HEK293 (cell line): ENCODE data around the gene PPA1.

Source experiments
- CTCF ChIA-PET: fragments of 350-600 bp; formaldehyde crosslinking; extraction: SDS; loops from one replicate; lab custom pipeline; 2021; ENCODE audit warnings: antibody characterized with exemption; lab: Yijun Ruan, JAX
- POLR2A ChIA-PET: fragments of 300-600 bp; formaldehyde crosslinking; extraction: SDS; loops from one replicate; lab custom pipeline; 2020; ENCODE audit warnings: antibody characterized with exemption, inconsistent platforms; lab: Yijun Ruan, JAX
- H3K27ac ChIP-seq: fragments of 200-500 bp; sonication (Bioruptor generic); 2 replicates; pipeline ENCODE4 v1.5.1; 2014; ENCODE audit warnings: low read depth, low read length, control low read depth, inconsistent platforms; ENCODE audit errors: extremely low read depth
- H3K36me3 ChIP-seq, 2 experiments: fragments of 200-500 bp in 1 of 2; sonication (Bioruptor generic) in 1 of 2; 1 replicate in 1 of 2; 2 replicates in 1 of 2; pipeline ENCODE4 v1.5.1; 2014 to 2017; ENCODE audit warnings: inconsistent platforms in 2 of 2, low read length in 2 of 2; ENCODE audit not compliant: control insufficient read depth in 2 of 2, insufficient read depth in 1 of 2
- H3K4me1 ChIP-seq: fragments of 200-500 bp; sonication (Bioruptor generic); 2 replicates; pipeline ENCODE4 v1.5.1; 2014; ENCODE audit warnings: mild to moderate bottlenecking, low read length, inconsistent platforms; ENCODE audit not compliant: control insufficient read depth, insufficient read depth
- H3K4me3 ChIP-seq: 2 replicates; pipeline ENCODE4 v1.5.1; 2011; ENCODE audit warnings: low read depth, mild to moderate bottlenecking, control low read depth, low read length, moderate library complexity
- H3K9me3 ChIP-seq: fragments of 200-500 bp; sonication (Bioruptor generic); 2 replicates; pipeline ENCODE4 v1.5.1; 2014; ENCODE audit warnings: low read depth, low read length, inconsistent platforms; ENCODE audit not compliant: control insufficient read depth, insufficient read depth
- GFI1B ChIP-seq: fragments of 450-650 bp; formaldehyde crosslinking; IDR thresholded peaks from 2 replicates; pipeline ENCODE4 v1.5.1; 2016; ENCODE audit warnings: missing biosample characterization, missing genetic modification characterization
- HOXA7 ChIP-seq: sonication (generic); formaldehyde crosslinking; IDR thresholded peaks from 2 replicates; pipeline ENCODE4 v1.8.1; 2022; ENCODE audit warnings: missing genetic modification reagents, borderline replicate concordance
- KLF1 ChIP-seq: fragments of 450-650 bp; formaldehyde crosslinking; IDR thresholded peaks from 2 replicates; pipeline ENCODE4 v1.5.1; 2016; ENCODE audit warnings: missing biosample characterization, missing genetic modification characterization
- ZNF214 ChIP-seq: fragments of 450-650 bp; formaldehyde crosslinking; IDR thresholded peaks from 2 replicates; pipeline ENCODE4 v1.5.1; 2017; ENCODE audit warnings: missing biosample characterization, mild to moderate bottlenecking, missing genetic modification characterization, borderline replicate concordance
- ZNF341 ChIP-seq: fragments of 450-650 bp; formaldehyde crosslinking; IDR thresholded peaks from 2 replicates; pipeline ENCODE4; 2016; ENCODE audit warnings: low read depth, missing biosample characterization, missing genetic modification characterization
- ZNF391 ChIP-seq: fragments of 450-650 bp; formaldehyde crosslinking; IDR thresholded peaks from 2 replicates; pipeline ENCODE4 v1.5.1; 2016; ENCODE audit warnings: low read depth, missing biosample characterization, missing genetic modification characterization, borderline replicate concordance
- TF ChIP-seq, protein P1 (sequence below): fragments of 450-650 bp; formaldehyde crosslinking; IDR thresholded peaks from 2 replicates; pipeline ENCODE4 v1.5.1; 2016; ENCODE audit warnings: missing biosample characterization, missing genetic modification characterization
- TF ChIP-seq, protein P2 (sequence below): fragments of 450-650 bp; formaldehyde crosslinking; IDR thresholded peaks from 2 replicates; pipeline ENCODE4 v1.5.1; 2016; ENCODE audit warnings: missing biosample characterization, missing genetic modification characterization
- TF ChIP-seq, protein P3 (sequence below): fragments of 450-650 bp; formaldehyde crosslinking; conservative IDR thresholded peaks from 2 replicates; pipeline ENCODE4 v1.5.1; 2016; ENCODE audit warnings: low read depth, missing biosample characterization, missing genetic modification characterization
- TF ChIP-seq, protein P4 (sequence below): fragments of 450-650 bp; formaldehyde crosslinking; conservative IDR thresholded peaks from 2 replicates; pipeline ENCODE4 v1.5.1; 2016; ENCODE audit warnings: low read depth, missing biosample characterization, missing genetic modification characterization
- TF ChIP-seq, protein P5 (sequence below): fragments of 450-650 bp; IDR thresholded peaks from 2 replicates; pipeline ENCODE4 v1.5.1; 2018; ENCODE audit warnings: missing biosample characterization, missing genetic modification characterization
- TF ChIP-seq, protein P6 (sequence below): fragments of 450-650 bp; formaldehyde crosslinking; IDR thresholded peaks from 2 replicates; pipeline ENCODE4 v1.5.1; 2017; ENCODE audit warnings: missing biosample characterization, mild to moderate bottlenecking, missing genetic modification characterization, moderate library complexity

Gene PPA1

DNA sequence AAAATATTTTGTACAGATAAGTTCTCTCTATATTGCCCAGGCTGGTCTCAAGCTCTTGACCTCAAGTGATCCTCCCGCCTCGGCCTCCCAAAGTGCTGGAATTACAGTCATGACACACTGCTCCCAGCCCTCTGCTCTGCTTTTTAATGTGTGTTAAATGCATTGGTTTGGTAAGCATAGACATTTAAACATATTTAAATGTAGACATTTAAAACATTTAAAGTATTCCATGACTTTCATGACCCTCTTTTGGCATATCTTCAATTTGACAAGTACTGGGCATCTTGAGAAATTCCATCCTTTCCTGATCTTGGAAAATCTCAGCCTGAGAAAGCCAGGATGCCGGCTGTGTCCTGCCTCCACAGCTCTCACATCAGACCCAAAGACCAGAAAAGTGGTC is 57.7 kb downstream of the PPA1 start:
- H3K36me3 ChIP-seq, result no peaks in the 10 kb centered on the region
- no peaks in the 10 kb centered on the region for H3K9me3 ChIP-seq
- no peak overlapping the region for H3K27ac ChIP-seq
- CTCF ChIA-PET, result interaction anchor here (1.0 kb wide), 2 partner anchors 25 to 28 kb away, joined by 3 to 4 read pairs; no protein-coding TSS in a partner anchor
- H3K4me3 ChIP-seq, result no peak overlapping the region
- TF ChIP-seq, protein P1, sequence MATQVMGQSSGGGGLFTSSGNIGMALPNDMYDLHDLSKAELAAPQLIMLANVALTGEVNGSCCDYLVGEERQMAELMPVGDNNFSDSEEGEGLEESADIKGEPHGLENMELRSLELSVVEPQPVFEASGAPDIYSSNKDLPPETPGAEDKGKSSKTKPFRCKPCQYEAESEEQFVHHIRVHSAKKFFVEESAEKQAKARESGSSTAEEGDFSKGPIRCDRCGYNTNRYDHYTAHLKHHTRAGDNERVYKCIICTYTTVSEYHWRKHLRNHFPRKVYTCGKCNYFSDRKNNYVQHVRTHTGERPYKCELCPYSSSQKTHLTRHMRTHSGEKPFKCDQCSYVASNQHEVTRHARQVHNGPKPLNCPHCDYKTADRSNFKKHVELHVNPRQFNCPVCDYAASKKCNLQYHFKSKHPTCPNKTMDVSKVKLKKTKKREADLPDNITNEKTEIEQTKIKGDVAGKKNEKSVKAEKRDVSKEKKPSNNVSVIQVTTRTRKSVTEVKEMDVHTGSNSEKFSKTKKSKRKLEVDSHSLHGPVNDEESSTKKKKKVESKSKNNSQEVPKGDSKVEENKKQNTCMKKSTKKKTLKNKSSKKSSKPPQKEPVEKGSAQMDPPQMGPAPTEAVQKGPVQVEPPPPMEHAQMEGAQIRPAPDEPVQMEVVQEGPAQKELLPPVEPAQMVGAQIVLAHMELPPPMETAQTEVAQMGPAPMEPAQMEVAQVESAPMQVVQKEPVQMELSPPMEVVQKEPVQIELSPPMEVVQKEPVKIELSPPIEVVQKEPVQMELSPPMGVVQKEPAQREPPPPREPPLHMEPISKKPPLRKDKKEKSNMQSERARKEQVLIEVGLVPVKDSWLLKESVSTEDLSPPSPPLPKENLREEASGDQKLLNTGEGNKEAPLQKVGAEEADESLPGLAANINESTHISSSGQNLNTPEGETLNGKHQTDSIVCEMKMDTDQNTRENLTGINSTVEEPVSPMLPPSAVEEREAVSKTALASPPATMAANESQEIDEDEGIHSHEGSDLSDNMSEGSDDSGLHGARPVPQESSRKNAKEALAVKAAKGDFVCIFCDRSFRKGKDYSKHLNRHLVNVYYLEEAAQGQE (tag by site-specific recombination), result no peak
- TF ChIP-seq GFI1B (tag by site-specific recombination), result no peak
- no peak for TF ChIP-seq ZNF214 (tag by site-specific recombination)
- TF ChIP-seq ZNF391 (tag by site-specific recombination), result no peak
- TF ChIP-seq ZNF341 (tag by site-specific recombination), result no peak
- TF ChIP-seq, protein P2, sequence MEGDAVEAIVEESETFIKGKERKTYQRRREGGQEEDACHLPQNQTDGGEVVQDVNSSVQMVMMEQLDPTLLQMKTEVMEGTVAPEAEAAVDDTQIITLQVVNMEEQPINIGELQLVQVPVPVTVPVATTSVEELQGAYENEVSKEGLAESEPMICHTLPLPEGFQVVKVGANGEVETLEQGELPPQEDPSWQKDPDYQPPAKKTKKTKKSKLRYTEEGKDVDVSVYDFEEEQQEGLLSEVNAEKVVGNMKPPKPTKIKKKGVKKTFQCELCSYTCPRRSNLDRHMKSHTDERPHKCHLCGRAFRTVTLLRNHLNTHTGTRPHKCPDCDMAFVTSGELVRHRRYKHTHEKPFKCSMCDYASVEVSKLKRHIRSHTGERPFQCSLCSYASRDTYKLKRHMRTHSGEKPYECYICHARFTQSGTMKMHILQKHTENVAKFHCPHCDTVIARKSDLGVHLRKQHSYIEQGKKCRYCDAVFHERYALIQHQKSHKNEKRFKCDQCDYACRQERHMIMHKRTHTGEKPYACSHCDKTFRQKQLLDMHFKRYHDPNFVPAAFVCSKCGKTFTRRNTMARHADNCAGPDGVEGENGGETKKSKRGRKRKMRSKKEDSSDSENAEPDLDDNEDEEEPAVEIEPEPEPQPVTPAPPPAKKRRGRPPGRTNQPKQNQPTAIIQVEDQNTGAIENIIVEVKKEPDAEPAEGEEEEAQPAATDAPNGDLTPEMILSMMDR (tag by site-specific recombination), result no peak
- TF ChIP-seq, protein P3, sequence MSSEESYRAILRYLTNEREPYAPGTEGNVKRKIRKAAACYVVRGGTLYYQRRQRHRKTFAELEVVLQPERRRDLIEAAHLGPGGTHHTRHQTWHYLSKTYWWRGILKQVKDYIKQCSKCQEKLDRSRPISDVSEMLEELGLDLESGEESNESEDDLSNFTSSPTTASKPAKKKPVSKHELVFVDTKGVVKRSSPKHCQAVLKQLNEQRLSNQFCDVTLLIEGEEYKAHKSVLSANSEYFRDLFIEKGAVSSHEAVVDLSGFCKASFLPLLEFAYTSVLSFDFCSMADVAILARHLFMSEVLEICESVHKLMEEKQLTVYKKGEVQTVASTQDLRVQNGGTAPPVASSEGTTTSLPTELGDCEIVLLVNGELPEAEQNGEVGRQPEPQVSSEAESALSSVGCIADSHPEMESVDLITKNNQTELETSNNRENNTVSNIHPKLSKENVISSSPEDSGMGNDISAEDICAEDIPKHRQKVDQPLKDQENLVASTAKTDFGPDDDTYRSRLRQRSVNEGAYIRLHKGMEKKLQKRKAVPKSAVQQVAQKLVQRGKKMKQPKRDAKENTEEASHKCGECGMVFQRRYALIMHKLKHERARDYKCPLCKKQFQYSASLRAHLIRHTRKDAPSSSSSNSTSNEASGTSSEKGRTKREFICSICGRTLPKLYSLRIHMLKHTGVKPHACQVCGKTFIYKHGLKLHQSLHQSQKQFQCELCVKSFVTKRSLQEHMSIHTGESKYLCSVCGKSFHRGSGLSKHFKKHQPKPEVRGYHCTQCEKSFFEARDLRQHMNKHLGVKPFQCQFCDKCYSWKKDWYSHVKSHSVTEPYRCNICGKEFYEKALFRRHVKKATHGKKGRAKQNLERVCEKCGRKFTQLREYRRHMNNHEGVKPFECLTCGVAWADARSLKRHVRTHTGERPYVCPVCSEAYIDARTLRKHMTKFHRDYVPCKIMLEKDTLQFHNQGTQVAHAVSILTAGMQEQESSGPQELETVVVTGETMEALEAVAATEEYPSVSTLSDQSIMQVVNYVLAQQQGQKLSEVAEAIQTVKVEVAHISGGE (tag by site-specific recombination), result no peak
- TF ChIP-seq, protein P4, sequence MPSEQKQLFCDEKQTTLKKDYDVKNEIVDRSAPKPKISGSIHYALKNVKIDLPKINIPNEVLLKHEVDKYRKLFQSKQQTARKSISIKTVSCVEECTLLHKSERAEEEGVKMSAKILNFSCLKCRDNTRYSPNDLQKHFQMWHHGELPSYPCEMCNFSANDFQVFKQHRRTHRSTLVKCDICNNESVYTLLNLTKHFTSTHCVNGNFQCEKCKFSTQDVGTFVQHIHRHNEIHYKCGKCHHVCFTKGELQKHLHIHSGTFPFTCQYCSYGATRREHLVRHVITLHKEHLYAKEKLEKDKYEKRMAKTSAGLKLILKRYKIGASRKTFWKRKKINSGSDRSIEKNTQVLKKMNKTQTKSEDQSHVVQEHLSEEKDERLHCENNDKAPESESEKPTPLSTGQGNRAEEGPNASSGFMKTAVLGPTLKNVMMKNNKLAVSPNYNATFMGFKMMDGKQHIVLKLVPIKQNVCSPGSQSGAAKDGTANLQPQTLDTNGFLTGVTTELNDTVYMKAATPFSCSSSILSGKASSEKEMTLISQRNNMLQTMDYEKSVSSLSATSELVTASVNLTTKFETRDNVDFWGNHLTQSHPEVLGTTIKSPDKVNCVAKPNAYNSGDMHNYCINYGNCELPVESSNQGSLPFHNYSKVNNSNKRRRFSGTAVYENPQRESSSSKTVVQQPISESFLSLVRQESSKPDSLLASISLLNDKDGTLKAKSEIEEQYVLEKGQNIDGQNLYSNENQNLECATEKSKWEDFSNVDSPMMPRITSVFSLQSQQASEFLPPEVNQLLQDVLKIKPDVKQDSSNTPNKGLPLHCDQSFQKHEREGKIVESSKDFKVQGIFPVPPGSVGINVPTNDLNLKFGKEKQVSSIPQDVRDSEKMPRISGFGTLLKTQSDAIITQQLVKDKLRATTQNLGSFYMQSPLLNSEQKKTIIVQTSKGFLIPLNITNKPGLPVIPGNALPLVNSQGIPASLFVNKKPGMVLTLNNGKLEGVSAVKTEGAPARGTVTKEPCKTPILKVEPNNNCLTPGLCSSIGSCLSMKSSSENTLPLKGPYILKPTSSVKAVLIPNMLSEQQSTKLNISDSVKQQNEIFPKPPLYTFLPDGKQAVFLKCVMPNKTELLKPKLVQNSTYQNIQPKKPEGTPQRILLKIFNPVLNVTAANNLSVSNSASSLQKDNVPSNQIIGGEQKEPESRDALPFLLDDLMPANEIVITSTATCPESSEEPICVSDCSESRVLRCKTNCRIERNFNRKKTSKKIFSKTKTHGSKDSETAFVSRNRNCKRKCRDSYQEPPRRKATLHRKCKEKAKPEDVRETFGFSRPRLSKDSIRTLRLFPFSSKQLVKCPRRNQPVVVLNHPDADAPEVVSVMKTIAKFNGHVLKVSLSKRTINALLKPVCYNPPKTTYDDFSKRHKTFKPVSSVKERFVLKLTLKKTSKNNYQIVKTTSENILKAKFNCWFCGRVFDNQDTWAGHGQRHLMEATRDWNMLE (tag by site-specific recombination), result no peak
- TF ChIP-seq, protein P5, sequence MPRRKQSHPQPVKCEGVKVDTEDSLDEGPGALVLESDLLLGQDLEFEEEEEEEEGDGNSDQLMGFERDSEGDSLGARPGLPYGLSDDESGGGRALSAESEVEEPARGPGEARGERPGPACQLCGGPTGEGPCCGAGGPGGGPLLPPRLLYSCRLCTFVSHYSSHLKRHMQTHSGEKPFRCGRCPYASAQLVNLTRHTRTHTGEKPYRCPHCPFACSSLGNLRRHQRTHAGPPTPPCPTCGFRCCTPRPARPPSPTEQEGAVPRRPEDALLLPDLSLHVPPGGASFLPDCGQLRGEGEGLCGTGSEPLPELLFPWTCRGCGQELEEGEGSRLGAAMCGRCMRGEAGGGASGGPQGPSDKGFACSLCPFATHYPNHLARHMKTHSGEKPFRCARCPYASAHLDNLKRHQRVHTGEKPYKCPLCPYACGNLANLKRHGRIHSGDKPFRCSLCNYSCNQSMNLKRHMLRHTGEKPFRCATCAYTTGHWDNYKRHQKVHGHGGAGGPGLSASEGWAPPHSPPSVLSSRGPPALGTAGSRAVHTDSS (tag by site-specific recombination), result no peak
- TF ChIP-seq, protein P6, sequence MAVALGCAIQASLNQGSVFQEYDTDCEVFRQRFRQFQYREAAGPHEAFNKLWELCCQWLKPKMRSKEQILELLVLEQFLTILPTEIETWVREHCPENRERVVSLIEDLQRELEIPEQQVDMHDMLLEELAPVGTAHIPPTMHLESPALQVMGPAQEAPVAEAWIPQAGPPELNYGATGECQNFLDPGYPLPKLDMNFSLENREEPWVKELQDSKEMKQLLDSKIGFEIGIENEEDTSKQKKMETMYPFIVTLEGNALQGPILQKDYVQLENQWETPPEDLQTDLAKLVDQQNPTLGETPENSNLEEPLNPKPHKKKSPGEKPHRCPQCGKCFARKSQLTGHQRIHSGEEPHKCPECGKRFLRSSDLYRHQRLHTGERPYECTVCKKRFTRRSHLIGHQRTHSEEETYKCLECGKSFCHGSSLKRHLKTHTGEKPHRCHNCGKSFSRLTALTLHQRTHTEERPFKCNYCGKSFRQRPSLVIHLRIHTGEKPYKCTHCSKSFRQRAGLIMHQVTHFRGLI (tag by site-specific recombination), result no peak
- no peak for TF ChIP-seq KLF1
- no peak for TF ChIP-seq HOXA7 (CRISPR knock-in tag)
- POLR2A ChIA-PET, result interaction anchor here (1.0 kb wide), 3 partner anchors 29 to 228 kb away, joined by 3 to 4 read pairs (median 3); partner anchors contain the start of genes EIF4EBP2 and TYSND1
- no peaks in the 10 kb centered on the region for H3K4me1 ChIP-seq
